HG03378 (cell line): Measurements from ENCODE around the gene TERC.

Experiments
- ATAC-seq: cut with Tn5 transposase; IDR thresholded peaks from one replicate; pipeline ENCODE4 v1.9.1; 2021; ENCODE audit warnings: mild to moderate bottlenecking, moderate library complexity; ENCODE audit not compliant: unreplicated experiment

TERC gene

DNA sequence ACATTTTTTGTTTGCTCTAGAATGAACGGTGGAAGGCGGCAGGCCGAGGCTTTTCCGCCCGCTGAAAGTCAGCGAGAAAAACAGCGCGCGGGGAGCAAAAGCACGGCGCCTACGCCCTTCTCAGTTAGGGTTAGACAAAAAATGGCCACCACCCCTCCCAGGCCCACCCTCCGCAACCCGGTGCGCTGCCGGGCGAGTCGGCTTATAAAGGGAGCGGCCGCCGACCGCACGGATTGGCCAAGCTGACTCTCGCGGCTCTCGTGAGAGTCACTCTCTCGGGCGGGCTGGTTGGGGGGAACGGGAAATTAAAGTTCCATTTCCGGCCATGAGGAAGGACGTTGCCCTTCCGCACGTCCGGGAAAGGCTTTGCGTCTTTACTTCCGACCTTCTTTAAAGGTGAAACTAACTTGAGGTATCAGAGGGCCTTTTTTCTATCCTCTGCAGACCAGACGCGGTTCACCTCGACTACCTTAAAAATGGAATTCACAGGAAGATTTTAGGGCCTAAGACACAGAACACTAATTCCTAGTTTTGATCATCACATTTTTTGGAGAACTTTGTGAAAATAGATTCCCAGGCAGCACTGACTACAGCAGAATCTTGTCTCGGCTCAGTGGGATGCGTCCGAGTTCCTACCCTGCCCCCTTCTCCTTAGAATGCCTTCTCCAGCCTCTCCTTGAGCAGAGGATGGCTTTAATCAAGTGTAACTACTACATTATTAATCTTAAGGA lies at the start of gene TERC:
Gene TERC (minus strand): TSS at position 179 of the 731 bp plus-strand sequence.
- ATAC-seq = peak; percentile 54

DNA sequence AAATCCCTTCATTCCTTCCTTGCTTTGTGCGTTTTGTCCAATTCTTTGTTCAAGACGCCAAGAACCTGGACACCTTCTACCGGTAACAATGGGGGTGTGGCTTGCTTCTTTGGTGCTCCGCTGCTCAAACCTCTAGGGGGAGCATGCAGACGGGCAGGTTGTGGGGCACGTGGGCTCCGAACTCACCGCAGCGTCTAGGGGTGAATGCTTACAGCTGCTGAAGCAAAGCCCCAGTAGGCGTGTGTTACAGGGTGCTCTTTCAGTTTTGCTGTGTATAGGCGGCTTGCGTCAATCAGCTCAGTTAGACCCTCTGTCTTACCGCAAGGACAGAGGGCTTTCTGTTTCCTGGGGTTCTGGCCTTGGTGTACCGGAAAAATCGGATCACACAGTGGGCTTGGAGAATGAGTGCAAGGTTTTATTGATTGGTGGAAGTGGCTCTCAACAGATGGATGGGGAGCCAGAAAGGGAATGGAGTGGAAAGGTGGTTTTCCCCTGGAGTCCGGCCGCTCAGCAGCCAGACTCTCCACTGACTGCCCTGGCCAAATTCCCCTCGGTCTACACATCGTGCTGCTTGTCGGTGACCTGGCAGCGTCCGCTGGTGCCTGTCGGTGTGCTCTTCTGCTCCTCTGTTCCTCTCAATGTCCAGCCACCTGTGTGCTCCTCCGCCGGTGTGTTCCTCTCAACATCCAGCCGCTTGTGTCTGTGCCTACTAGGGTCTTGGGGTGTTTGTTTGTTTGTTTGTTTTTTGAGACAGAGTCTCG lies 49.1 kb upstream of the TERC start:
- ATAC-seq = peak; percentile 88

DNA sequence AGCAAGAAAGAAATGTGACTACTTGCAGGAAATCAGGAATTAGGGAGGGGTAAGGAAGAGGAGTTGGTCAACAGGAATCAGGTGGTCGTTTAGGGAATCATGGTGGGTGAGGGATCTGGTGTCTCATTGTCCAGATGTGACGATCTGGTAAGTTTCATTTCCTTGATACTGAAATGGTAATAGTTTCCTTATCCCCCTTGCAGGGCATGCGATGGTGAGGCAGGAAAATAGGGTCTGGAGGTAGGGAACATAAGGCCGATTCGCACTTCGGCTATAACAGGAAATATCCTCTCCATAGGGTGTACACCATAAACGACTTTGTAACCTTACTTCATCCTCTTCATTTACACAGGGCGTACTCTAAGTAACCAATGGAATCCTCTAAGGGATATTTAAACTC lies 48.4 kb upstream of the TERC start:
- ATAC-seq = no peak

- peak; percentile 67 for ATAC-seq
Observed at GRCh38 chr3:169812332-169813235, 47.7 kb upstream of the TERC start, which contains the start of the genes LRRC34 and LRRIQ4. Gene LRRC34, minus strand, starts transcription at chr3:169812904. Its CDS starts 356 bp downstream, at chr3:169812548. Gene LRRIQ4, plus strand, starts transcription at chr3:169812870. Its CDS starts 9,052 bp downstream, at chr3:169821922.

GRCh38 chr3:169811631-169812331 lies 46.9 kb upstream of the TERC start:
- ATAC-seq = no peak

- ATAC-seq = no peak
Observed at GRCh38 chr3:169809230-169809795, 44.5 kb upstream of the TERC start.

- ATAC-seq = no peak
Observed at GRCh38 chr3:169804681-169805080, 39.8 kb upstream of the TERC start.

GRCh38 chr3:169792359-169792758 lies 27.5 kb upstream of the TERC start:
- no peak for ATAC-seq

DNA sequence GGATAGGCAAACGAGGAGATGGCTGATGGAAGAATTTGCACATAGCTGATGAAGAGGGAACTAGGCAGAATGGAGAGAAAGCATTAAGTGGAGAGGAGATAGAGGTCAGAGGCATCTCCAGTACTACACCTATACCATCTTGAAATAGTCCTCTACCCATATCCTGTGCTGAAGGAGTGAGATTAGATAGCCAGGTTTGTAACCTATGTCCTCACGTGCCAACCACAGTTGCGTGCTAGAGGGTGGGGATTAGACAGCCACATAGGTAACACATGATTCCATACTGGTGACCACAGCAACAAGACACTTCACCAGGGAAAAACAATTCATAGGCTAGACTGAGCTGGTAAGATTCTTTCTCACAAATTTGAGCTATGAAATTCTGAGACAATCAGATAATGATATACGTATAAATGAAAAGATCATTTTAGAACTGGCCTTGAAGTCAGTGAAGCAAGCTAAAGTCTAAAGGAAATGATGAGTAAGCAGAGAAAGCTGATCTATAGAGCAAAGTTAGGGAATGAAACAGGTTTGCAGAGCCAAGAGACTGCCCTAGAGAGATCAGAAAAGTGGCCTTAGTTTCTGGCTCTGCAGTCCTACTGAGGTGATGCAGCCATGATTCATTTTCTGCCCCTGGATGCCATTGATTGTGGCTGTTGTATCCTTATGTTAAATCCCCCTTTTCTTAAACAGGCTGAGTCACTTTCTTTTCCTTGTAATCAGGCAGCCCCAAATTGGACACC lies 26.0 kb upstream of the TERC start:
- no peak for ATAC-seq

DNA sequence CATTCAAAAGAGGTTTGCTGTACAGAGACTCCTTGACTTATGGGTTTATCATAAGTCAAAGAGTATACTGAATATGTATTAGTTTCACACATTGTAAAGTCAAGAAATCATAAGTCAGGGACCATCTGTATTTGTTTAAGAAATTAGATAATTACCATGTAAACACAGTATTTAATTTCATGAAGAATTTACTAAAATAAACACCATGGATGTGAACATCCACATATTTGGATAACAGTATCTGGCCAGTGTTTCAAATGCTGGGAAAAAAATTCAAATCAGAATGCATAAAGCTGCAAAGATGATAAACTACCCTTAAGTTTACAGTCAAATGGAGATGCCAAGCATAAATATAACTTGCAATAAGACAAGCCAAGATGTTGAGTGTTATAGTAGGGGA lies 25.4 kb upstream of the TERC start:
- ATAC-seq = no peak

GRCh38 chr3:169787791-169788190 lies 22.9 kb upstream of the TERC start:
- no peak for ATAC-seq

DNA sequence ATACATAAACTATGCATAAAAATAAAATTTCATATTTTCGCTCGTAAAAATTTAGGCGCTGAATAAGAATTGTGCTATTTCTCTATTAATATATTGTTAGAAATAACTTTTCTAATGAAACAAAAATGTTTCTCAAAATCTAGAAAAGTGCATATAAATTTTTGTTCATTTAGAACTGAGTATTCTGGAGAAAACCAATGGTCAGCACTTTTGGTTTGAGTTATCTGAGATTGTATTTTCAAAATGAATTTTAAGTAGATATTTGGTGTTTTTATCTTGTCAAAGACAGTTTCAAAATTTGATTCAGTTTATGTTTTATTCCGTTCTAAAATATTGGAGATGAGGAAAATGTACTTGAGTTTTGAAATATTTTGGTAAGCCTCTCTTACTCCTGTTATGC lies 22.3 kb upstream of the TERC start:
- no peak for ATAC-seq

DNA sequence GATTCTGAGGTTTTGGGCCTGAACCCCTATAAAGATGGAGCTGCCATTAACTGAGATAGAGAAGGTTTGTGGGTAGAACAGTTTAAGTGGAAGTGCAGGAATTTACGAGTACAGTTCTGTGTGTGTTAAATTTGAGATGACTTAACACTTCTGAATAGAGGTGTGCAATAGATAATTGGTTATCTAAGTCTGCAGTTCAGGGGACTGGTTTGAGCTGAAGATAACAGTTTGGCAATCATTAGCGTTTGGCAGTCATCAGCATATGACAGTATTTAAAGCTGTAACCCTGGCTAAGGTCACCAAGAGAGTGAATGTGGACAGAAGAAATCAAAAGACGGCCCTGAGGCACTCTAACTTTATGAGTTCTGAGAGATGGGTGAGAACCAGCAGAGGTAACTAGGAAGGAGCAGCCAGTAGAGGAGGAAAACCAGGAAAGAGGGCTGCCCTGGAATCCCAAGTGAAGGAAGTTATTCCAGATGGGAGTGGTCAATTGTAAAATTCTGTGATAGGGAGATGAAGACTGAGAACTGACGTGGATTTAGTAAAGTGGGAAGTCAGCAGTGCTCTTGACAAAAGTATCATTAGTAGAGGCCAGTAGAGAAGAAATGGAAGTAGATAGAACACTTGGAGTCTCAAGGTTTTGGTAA lies 16.5 kb upstream of the TERC start:
- no peak for ATAC-seq

- no peak for ATAC-seq
Observed at GRCh38 chr3:169780742-169781141, 15.9 kb upstream of the TERC start.

DNA sequence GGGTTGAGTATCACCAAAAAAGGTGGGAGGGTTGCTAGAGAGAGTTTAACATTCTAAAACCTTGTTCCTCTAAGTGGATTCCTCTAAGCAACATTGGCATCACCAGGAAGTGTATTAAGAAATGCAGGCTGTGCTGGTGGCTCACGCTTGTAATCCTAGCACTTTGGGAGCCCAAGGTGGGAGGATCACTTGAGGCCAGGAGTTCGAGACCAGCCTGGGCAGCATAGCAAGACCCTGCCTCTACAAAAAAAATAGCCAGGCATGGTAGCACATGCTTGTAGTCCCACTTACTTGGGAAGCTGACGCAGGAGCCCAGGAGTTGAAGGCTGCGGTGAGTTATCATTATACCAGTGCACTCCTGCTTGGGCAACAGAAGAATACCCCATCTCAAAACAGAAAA lies 13.0 kb upstream of the TERC start:
- ATAC-seq = no peak

- no peak for ATAC-seq
Observed at GRCh38 chr3:169774186-169774585, 9.3 kb upstream of the TERC start.

GRCh38 chr3:169772897-169773816 lies 8.3 kb upstream of the TERC start, which contains the start of gene MYNN:
Gene MYNN, plus strand, starts transcription at chr3:169773396. Its CDS starts 900 bp downstream, at chr3:169774296.
- ATAC-seq = peak; percentile 84
